T-cell (primary cell): ENCODE data around the gene MGA. TPM values are rescaled to one million over a fixed set of nuclear protein-coding genes. Genes with fewer than 3 reads are reported as not detected.

Experiments used
- ATAC-seq, 4 experiments: fragments of 200-7000 bp in 3 of 4; fragments of 150-1000 bp in 1 of 4; cut with Tn5 transposase; replicated peaks in 1 of 4; 1 replicate in 3 of 4; 2 replicates in 1 of 4; pipeline ENCODE4 v1.10.0; 2021; ENCODE audit warnings: moderate library complexity in 3 of 4, mild to moderate bottlenecking in 2 of 4, moderate number of reproducible peaks in 1 of 4
- CTCF ChIA-PET, 2 donors: fragments of 300-600 bp; sonication (Branson Sonifier 250); formaldehyde crosslinking; loops; one replicate each; lab custom pipeline; 2022; ENCODE audit warnings: antibody characterized with exemption in 2 of 2; lab: Charles Lee
- POLR2A ChIA-PET, 2 donors: fragments of 300-600 bp; sonication (Branson Sonifier 250); formaldehyde crosslinking; loops; one replicate each; lab custom pipeline; 2022; ENCODE audit warnings: antibody characterized with exemption in 2 of 2; lab: Charles Lee
- DNase-seq, 35 experiments: peaks; one replicate each; pipeline versions ENCODE4 v3.0.0 to v3.0.0-alpha.2; 2013 to 2023
- H3K27ac ChIP-seq: one replicate; pipeline ENCODE4 v1.5.1; 2013; ENCODE audit warnings: low read length
- H3K27me3 ChIP-seq, 2 experiments: replicated peaks in 1 of 2; 1 replicate in 1 of 2; 2 replicates in 1 of 2; pipeline versions ENCODE4 v1.6.1 to v1.7.0; 2013; ENCODE audit warnings: low read length in 1 of 2, mixed read lengths in 1 of 2; ENCODE audit not compliant: control insufficient read depth in 2 of 2, insufficient read depth in 2 of 2; ENCODE audit errors: extremely low read depth in 1 of 2
- H3K36me3 ChIP-seq, 2 donors: 1 replicate in 1 of 2; 2 replicates in 1 of 2; pipeline versions ENCODE4 v1.6.1 to v1.7.0; 2013; ENCODE audit warnings: low read length in 1 of 2; ENCODE audit not compliant: control insufficient read depth in 2 of 2, insufficient read depth in 1 of 2; ENCODE audit errors: extremely low read depth in 1 of 2
- H3K4me1 ChIP-seq, 2 experiments: 1 replicate in 1 of 2; 2 replicates in 1 of 2; pipeline versions ENCODE4 v1.6.1 to v1.7.0; 2013; ENCODE audit warnings: low read length in 2 of 2, mixed read lengths in 1 of 2; ENCODE audit not compliant: insufficient read depth in 2 of 2, control insufficient read depth in 1 of 2; ENCODE audit errors: extremely low read depth in 1 of 2
- H3K4me3 ChIP-seq, 2 donors: 1 replicate in 1 of 2; 2 replicates in 1 of 2; pipeline versions ENCODE4 v1.5.1 to v1.7.0; 2013; ENCODE audit warnings: mild to moderate bottlenecking in 2 of 2, low read length in 1 of 2, moderate library complexity in 1 of 2; ENCODE audit not compliant: control insufficient read depth in 1 of 2; ENCODE audit errors: extremely low read depth in 1 of 2
- H3K9me3 ChIP-seq: 2 replicates; pipeline ENCODE4 v1.7.0; 2013
- H3K27ac Mint-ChIP-seq, 2 donors: one replicate each; pipeline ENCODE4 v1.8.0; 2020 to 2021; ENCODE audit warnings: mild to moderate bottlenecking in 2 of 2, mixed read lengths in 2 of 2
- H3K27me3 Mint-ChIP-seq, 2 donors: one replicate each; pipeline ENCODE4 v1.8.0; 2021 to 2022; ENCODE audit warnings: mixed read lengths in 2 of 2
- H3K36me3 Mint-ChIP-seq: one replicate; pipeline ENCODE4 v1.8.0; 2021; ENCODE audit warnings: mixed read lengths
- H3K4me1 Mint-ChIP-seq, 3 donors: one replicate each; pipeline ENCODE4 v1.8.0; 2020 to 2022; ENCODE audit warnings: mixed read lengths in 3 of 3, mild to moderate bottlenecking in 1 of 3
- H3K4me3 Mint-ChIP-seq, 3 donors: one replicate each; pipeline ENCODE4 v1.8.0; 2020 to 2022; ENCODE audit warnings: mild to moderate bottlenecking in 3 of 3, mixed read lengths in 3 of 3, moderate library complexity in 3 of 3
- H3K9me3 Mint-ChIP-seq, 3 donors: one replicate each; pipeline ENCODE4 v1.8.0; 2020 to 2022; ENCODE audit warnings: mixed read lengths in 3 of 3
- WGBS: methylation state at CpG from one replicate; pipeline ENCODE4 v1.1.5; 2013; ENCODE audit warnings: missing lambda C conversion rate; ENCODE audit not compliant: insufficient coverage; 5-methylcytosine and 5-hydroxymethylcytosine counted together
- total RNA-seq, 35 experiments: library from RNA in 6 of 35; stranded (reverse) in 6 of 35; fragments of 120-200 nt in 1 of 35; gene quantifications; one replicate each; pipeline versions ENCODE4 v1.2.1 to v1.2.4 and lab custom pipeline; 2013 to 2026

MGA gene
- total RNA-seq, 5 donors from 2014 or later (not counting 1 experiment from before 2014, with no cell fraction given): 49.7 to 58.7 (median 54.7) TPM

GRCh38 chr15:41661078-41661517 lies 893 bp downstream of the MGA start:
- DNase-seq: peak in 1 of 35 experiments; percentile 0
- H3K4me1 ChIP-seq: peaks cover 14 to 30% of the 10 kb centered on the region in 2 experiments
- CTCF ChIA-PET: interaction anchor here (0.5 to 1.8 kb wide), 3 partner anchors 57 to 430 kb away, joined by 3 to 6 read pairs (median 3); partner anchors contain the start of gene CHP1 (in 1 of the 2)

GRCh38 chr15:41661518-41662225 lies 1.5 kb downstream of the MGA start:
- Mint-ChIP-seq H3K4me3 (peak overlapping the region; percentile 88 to 98 (median 96)), H3K9me3 (peaks cover 0 to 3% (median 0%) of the 10 kb centered on the region in 3 donors), H3K27ac (peak overlapping the region; percentile 94 to 96), H3K4me1 (peaks cover 52 to 66% (median 57%) of the 10 kb centered on the region in 3 donors), H3K27me3 (no peaks in the 10 kb centered on the region), H3K36me3 (no peaks in the 10 kb centered on the region)
- DNase-seq: peak; percentile 13 to 83 (median 62)
- no peaks in the 10 kb centered on the region for H3K9me3 ChIP-seq
- CTCF ChIA-PET: interaction anchor here (0.5 to 1.8 kb wide), 2 partner anchors 58 to 431 kb away, joined by 3 to 6 read pairs; partner anchors contain the start of gene CHP1 (in 1 of the 2)
- peak in 3 of 4 experiments; percentile 17 to 53 (median 20) for ATAC-seq
- peaks cover 0 to 2% of the 10 kb centered on the region in 2 experiments for H3K27me3 ChIP-seq
- no peaks in the 10 kb centered on the region for H3K36me3 ChIP-seq
- H3K27ac ChIP-seq: peak overlapping the region; percentile 94
- peaks cover 14 to 30% of the 10 kb centered on the region in 2 experiments for H3K4me1 ChIP-seq
- peak overlapping the region; percentile 59 to 73 for H3K4me3 ChIP-seq
- POLR2A ChIA-PET: interaction anchor here (0.6 to 1.5 kb wide), 4 partner anchors 10 to 112 kb away, joined by 3 to 5 read pairs (median 4); partner anchors contain the start of gene MAPKBP1 (in 2 of the 2)
- 1% methylated on average over 44 of the region's 44 CpGs for WGBS

More at GRCh38 chr15:41661078-41661517, 893 bp downstream of the MGA start:
- Histone ChIP-seq H3K36me3 (no peaks in the 10 kb centered on the region), H3K27me3 (peaks cover 0 to 3% of the 10 kb centered on the region in 2 experiments), H3K9me3 (no peaks in the 10 kb centered on the region), H3K4me3 (peak overlapping the region; percentile 59 to 73), H3K27ac (peak overlapping the region; percentile 94)
- Mint-ChIP-seq H3K9me3 (peaks cover 0 to 3% (median 0%) of the 10 kb centered on the region in 3 donors), H3K27ac (peak overlapping the region; percentile 94 to 96), H3K36me3 (no peaks in the 10 kb centered on the region), H3K4me1 (peaks cover 48 to 60% (median 53%) of the 10 kb centered on the region in 3 donors), H3K27me3 (no peaks in the 10 kb centered on the region), H3K4me3 (peak overlapping the region; percentile 88 to 98 (median 96))
- POLR2A ChIA-PET: interaction anchor here (0.5 to 1.5 kb wide), 5 partner anchors 10 to 113 kb away, joined by 3 to 5 read pairs (median 3); partner anchors contain the start of gene MAPKBP1 (in 2 of the 2)
- 0% methylated on average over 7 of the region's 9 CpGs for WGBS
- no peak for ATAC-seq

- WGBS: no CpG with 5 or more reads among the region's 3 CpGs
- Mint-ChIP-seq H3K9me3 (no peaks in the 10 kb centered on the region), H3K4me1 (peaks cover 63 to 73% (median 71%) of the 10 kb centered on the region in 3 donors), H3K36me3 (peaks cover 23% of the 10 kb centered on the region), H3K27me3 (no peaks in the 10 kb centered on the region), H3K27ac (peak overlapping the region in 1 of 2 donors; percentile 2), H3K4me3 (no peak overlapping the region)
- CTCF ChIA-PET: no interaction called here
- DNase-seq (no peak), ATAC-seq (no peak)
- no peak overlapping the region for H3K4me3 ChIP-seq
- H3K9me3 ChIP-seq: no peaks in the 10 kb centered on the region
- H3K27ac ChIP-seq: no peak overlapping the region
- H3K4me1 ChIP-seq: peaks cover 11 to 14% of the 10 kb centered on the region in 2 experiments
- peaks cover 0 to 22% of the 10 kb centered on the region in 2 donors for H3K36me3 ChIP-seq
- POLR2A ChIA-PET: interaction anchor here in 1 of 2 donors (0.6 kb wide), 1 partner anchor 27 kb away, joined by 3 read pairs; no protein-coding TSS in a partner anchor
- H3K27me3 ChIP-seq: no peaks in the 10 kb centered on the region
Observed at GRCh38 chr15:41666353-41666920, 6.2 kb downstream of the MGA start.

- Histone ChIP-seq H3K27me3 (no peaks in the 10 kb centered on the region), H3K36me3 (peaks cover 0 to 25% of the 10 kb centered on the region in 2 donors), H3K4me3 (no peak overlapping the region), H3K4me1 (peaks cover 3 to 8% of the 10 kb centered on the region in 2 experiments), H3K27ac (no peak overlapping the region), H3K9me3 (no peaks in the 10 kb centered on the region)
- Mint-ChIP-seq H3K27me3 (no peaks in the 10 kb centered on the region), H3K4me1 (peaks cover 57 to 71% (median 59%) of the 10 kb centered on the region in 3 donors), H3K27ac (no peak overlapping the region), H3K36me3 (peaks cover 28% of the 10 kb centered on the region), H3K9me3 (no peaks in the 10 kb centered on the region), H3K4me3 (no peak overlapping the region)
- POLR2A ChIA-PET: no interaction called here
- DNase-seq (no peak), ATAC-seq (no peak)
- WGBS: 100% methylated on average over 2 of the region's 3 CpGs
- CTCF ChIA-PET: interaction anchor here in 1 of 2 donors (1.0 kb wide), 1 partner anchor 11 kb away, joined by 3 read pairs; no protein-coding TSS in a partner anchor
Observed at GRCh38 chr15:41669701-41670100, 9.5 kb downstream of the MGA start.

- no peaks in the 10 kb centered on the region for H3K9me3 Mint-ChIP-seq
- ChIA-PET POLR2A (interaction anchor here (0.5 to 0.6 kb wide), 2 partner anchors 11 to 19 kb away, joined by 3 to 5 read pairs; no protein-coding TSS in a partner anchor), CTCF (interaction anchor here (0.6 to 0.8 kb wide), 2 partner anchors 9 to 814 kb away, joined by 4 to 9 read pairs; no protein-coding TSS in a partner anchor)
- H3K4me3 Mint-ChIP-seq: no peak overlapping the region
- H3K27ac Mint-ChIP-seq: no peak overlapping the region
- peaks cover 3 to 8% of the 10 kb centered on the region in 2 experiments for H3K4me1 ChIP-seq
- H3K36me3 Mint-ChIP-seq: peaks cover 33% of the 10 kb centered on the region
- H3K27ac ChIP-seq: no peak overlapping the region
- no peaks in the 10 kb centered on the region for H3K27me3 Mint-ChIP-seq
- no peak overlapping the region for H3K4me3 ChIP-seq
- ATAC-seq (no peak), DNase-seq (no peak)
- no peaks in the 10 kb centered on the region for H3K27me3 ChIP-seq
- peaks cover 0 to 27% of the 10 kb centered on the region in 2 donors for H3K36me3 ChIP-seq
- no peaks in the 10 kb centered on the region for H3K9me3 ChIP-seq
- WGBS: 80% methylated on average over 3 of the region's 7 CpGs
- H3K4me1 Mint-ChIP-seq: peaks cover 58 to 77% (median 61%) of the 10 kb centered on the region in 3 donors
Observed at GRCh38 chr15:41671656-41672648, 11.7 kb downstream of the MGA start.
